Measurements from ENCODE around the gene ZBTB3.
A peak's percentile ranks its signal among the peaks of the same experiment; 100 is the strongest.

The ZBTB3 gene

GRCh38 chr11:62792202-62792575 is 38.2 kb upstream of the ZBTB3 start:
- peak overlapping the region; percentile 97 for H3K27ac Mint-ChIP-seq
- H3K27me3 Mint-ChIP-seq (ENCODE audit: low read depth, poor library complexity) = peaks cover 3% of the 10 kb centered on the region
- TF ChIP-seq, protein P1, sequence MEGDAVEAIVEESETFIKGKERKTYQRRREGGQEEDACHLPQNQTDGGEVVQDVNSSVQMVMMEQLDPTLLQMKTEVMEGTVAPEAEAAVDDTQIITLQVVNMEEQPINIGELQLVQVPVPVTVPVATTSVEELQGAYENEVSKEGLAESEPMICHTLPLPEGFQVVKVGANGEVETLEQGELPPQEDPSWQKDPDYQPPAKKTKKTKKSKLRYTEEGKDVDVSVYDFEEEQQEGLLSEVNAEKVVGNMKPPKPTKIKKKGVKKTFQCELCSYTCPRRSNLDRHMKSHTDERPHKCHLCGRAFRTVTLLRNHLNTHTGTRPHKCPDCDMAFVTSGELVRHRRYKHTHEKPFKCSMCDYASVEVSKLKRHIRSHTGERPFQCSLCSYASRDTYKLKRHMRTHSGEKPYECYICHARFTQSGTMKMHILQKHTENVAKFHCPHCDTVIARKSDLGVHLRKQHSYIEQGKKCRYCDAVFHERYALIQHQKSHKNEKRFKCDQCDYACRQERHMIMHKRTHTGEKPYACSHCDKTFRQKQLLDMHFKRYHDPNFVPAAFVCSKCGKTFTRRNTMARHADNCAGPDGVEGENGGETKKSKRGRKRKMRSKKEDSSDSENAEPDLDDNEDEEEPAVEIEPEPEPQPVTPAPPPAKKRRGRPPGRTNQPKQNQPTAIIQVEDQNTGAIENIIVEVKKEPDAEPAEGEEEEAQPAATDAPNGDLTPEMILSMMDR (IDR thresholded peaks at IDR 0.05) = no peak
- peak; percentile 39 for DNase-seq
- H3K36me3 Mint-ChIP-seq (ENCODE audit: low read depth) = peaks cover 66% of the 10 kb centered on the region
- no peaks in the 10 kb centered on the region for H3K9me3 Mint-ChIP-seq
- peak overlapping the region; percentile 92 for H3K4me3 Mint-ChIP-seq
- H3K4me1 Mint-ChIP-seq = peaks cover 44% of the 10 kb centered on the region

DNA sequence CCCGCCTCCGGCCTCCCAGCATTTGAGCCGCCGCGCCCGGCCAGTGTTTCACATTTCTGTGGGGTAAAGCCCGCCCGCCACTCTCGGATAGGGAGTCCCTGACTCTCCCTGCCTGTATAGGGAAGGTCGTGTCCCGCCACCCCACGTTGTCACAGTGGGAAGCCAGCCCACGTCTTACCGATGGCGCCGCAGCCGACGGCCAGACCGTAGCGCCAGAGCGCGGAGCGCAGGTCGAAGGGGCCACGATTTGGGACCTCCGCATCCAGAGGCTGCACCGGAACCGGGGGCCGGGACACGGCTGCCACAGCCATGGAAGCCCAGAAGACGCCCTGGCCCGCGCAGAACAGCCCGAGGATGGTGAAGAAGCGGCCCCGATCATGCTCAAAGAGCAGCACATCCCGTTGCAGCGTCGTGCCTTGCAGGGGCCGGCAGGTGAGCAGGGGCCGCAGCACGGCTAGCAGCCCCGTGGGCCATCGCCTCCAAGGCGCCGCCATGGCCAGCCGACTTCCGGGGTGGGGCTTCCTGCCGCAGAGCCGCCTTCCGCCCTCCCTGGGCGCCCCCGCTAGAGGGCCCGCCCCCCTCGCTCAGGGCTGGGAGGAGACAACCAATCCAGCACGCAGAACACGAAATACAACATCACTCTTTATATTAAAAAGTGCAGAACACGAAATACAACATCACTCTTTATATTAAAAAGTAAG is 37.7 kb upstream of the ZBTB3 start, which contains the start of gene TMEM223:
TSS of gene TMEM223 (minus strand) at position 506 of the 701 bp plus-strand sequence. CDS start at position 494, 12 bp downstream.
- H3K4me1 Mint-ChIP-seq = peaks cover 44% of the 10 kb centered on the region
- peak within 1 kb of the TSS; percentile 92 for H3K4me3 Mint-ChIP-seq
- H3K27me3 Mint-ChIP-seq (ENCODE audit: low read depth, poor library complexity) = no peaks in the 10 kb centered on the region
- no peaks in the 10 kb centered on the region for H3K9me3 Mint-ChIP-seq
- peak within 1 kb of the TSS; percentile 97 for H3K27ac Mint-ChIP-seq
- DNase-seq = peak; percentile 89
- TF ChIP-seq, protein P1 (IDR thresholded peaks at IDR 0.05) = no peak
- peaks cover 62% of the 10 kb centered on the region for H3K36me3 Mint-ChIP-seq (ENCODE audit: low read depth)

DNA sequence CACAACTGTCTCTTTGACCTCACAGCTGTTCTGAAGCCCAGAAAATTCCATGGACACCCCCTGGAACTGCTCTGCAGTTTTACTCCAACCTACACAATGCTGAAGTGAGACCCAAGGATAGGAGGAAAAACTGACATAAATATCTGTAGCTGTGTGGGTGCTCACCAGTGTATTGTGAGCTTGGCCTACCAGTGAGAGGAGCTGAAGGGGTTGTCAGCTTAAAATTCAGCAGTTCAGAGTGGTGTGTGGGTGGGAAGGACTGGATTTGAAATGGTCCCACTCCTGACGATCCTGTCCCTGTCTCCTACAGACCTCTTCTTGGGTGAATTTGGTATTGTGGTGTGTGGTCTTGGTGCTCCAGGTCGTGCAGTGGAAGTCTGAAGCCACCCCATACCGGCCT is 35.6 kb upstream of the ZBTB3 start:
- H3K36me3 Mint-ChIP-seq (ENCODE audit: low read depth) = peaks cover 46% of the 10 kb centered on the region
- no peaks in the 10 kb centered on the region for H3K9me3 Mint-ChIP-seq
- TF ChIP-seq, protein P1 (IDR thresholded peaks at IDR 0.05) = no peak
- H3K4me1 Mint-ChIP-seq = peaks cover 48% of the 10 kb centered on the region
- H3K27ac Mint-ChIP-seq = peak overlapping the region; percentile 92
- no peaks in the 10 kb centered on the region for H3K27me3 Mint-ChIP-seq (ENCODE audit: low read depth, poor library complexity)
- H3K4me3 Mint-ChIP-seq = peak overlapping the region; percentile 92
- no peak for DNase-seq

DNA sequence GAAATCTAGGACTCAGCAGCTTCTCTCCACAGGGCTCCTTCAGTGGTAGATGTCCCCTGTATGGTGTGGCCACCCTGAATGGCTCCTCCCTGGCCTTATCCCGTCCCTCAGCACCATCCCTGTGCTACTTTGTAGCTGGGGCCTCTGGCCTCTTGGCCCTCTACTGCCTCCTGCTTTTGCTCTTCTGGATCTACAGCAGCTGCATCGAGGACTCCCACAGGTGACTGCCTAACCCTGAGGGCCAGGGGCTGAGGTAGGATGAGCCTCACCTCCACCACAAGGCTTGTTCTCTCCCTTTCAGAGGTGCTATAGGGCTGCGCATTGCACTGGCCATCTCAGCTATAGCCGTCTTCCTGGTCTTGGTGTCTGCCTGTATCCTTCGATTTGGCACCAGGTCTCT is 35.0 kb upstream of the ZBTB3 start:
- H3K27ac Mint-ChIP-seq = peak overlapping the region; percentile 68
- H3K4me1 Mint-ChIP-seq = peaks cover 48% of the 10 kb centered on the region
- peaks cover 42% of the 10 kb centered on the region for H3K36me3 Mint-ChIP-seq (ENCODE audit: low read depth)
- TF ChIP-seq, protein P1 (IDR thresholded peaks at IDR 0.05) = no peak
- H3K4me3 Mint-ChIP-seq = peak overlapping the region; percentile 92
- no peaks in the 10 kb centered on the region for H3K9me3 Mint-ChIP-seq
- peaks cover 2% of the 10 kb centered on the region for H3K27me3 Mint-ChIP-seq (ENCODE audit: low read depth, poor library complexity)
- no peak for DNase-seq

DNA sequence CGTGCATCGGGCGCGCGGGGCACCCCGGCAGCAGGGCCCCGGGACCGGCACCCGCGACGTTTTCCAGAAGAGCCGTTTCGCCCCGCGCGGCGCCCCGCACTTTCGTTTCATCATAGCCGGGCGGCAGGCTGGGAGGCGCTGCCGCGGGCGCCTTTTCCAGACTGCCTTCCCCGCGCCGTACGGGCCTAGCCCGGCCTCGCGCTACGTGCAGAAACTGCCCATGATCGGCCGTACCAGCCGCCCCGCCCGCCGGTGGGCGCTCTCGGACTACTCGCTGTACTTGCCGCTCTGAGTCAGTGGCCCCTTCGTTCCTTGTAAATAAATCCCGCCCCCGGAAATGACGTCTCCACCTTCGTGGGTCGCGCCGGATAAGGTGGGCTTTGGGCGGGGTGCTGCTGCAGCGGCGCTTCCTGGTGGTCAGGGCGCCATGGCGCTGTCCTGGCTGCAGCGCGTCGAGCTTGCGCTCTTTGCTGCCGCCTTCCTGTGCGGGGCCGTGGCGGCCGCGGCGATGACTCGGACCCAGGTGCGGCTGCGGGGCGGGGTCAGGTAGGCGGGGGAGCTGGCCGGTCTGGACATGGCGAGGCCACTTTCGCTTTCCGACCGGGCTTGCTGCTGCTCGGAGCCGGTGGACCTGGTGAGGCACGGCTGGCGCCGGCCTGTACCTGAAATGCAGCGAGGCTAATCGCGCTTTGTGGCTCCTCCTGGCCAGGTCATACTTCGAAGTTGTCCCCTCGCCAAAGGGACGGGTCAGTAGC is 33.2 kb upstream of the ZBTB3 start, which contains the start of gene TMEM179B:
TSS of gene TMEM179B (plus strand) at position 398 of the 755 bp plus-strand sequence. CDS start at position 428, 30 bp downstream.
- peak within 1 kb of the TSS; percentile 94 for H3K27ac Mint-ChIP-seq
- TF ChIP-seq, protein P1 (IDR thresholded peaks at IDR 0.05) = no peak
- peaks cover 48% of the 10 kb centered on the region for H3K36me3 Mint-ChIP-seq (ENCODE audit: low read depth)
- H3K27me3 Mint-ChIP-seq (ENCODE audit: low read depth, poor library complexity) = peaks cover 2% of the 10 kb centered on the region
- peak within 1 kb of the TSS; percentile 92 for H3K4me3 Mint-ChIP-seq
- DNase-seq = peak; percentile 97
- H3K9me3 Mint-ChIP-seq = no peaks in the 10 kb centered on the region
- peaks cover 44% of the 10 kb centered on the region for H3K4me1 Mint-ChIP-seq

All from nephron progenitor cell (in vitro differentiated cells).